ENCODE data around the gene CEP164.

CEP164 gene

DNA sequence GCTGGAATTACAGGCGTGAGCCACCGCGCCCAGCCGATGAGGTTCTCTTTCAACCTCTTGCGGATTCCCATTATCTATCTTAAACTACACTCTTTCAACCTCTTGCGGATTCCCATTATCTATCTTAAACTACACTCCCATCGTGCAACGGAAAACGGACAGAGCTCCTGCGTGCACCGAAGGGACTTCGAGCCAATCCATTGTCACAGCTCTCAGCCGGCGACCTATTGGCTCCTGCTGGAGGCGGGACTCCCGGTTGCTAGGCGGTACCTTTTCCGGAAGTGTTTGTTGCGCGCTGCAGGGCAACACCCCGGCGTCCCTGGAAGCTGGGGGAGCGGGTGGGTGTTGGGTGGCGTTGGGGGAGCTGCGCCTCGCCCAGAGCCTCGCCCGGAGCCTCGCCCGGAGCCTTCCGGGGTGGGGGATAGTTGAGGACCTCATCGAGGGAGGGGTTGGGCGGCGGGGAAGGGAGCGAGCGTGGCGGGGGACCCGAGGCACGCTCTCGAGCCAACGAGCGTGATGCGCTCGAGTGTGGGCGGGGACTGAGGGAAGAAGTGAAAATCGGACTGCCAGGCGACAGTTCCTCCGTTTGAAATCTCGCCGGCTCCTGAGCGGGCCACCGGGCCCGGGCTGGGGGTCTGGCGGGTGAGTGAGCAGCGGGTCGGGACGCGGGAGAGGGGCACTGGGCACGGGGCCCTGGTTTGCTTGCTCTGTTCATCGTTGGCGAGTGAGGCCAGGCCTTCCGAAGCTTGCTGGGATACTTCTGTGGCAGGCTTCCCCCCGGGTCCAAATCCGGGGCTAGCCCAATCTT, at the start of gene CEP164:
TSS of gene CEP164 (plus strand) at position 288 of the 808 bp plus-strand sequence. CDS start 10,733 bp downstream, outside the sequence.
- peak; percentile 89 for DNase-seq (ENCODE audit: low read depth in 2 of 2)

DNA sequence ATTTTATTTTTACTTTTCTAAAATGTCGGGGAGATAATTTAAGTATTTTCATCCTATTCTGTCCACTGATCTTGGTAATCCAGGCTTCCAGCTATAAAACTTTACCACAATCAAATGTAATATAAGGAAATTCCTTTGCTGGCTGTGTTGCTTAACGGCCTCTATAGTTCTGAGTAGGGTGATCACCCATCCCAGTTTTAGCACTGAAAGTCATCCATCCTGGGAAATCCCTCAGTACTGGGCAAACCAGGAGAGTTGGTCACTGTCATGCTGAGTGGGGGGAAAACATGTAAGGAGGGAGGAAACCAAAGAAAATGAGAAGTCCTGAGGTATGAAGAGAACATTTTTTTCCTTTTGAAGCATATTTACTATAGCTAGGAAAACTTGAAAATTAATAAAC, 49.3 kb upstream of the CEP164 start:
- DNase-seq (ENCODE audit: low read depth in 2 of 2) = no peak

DNA sequence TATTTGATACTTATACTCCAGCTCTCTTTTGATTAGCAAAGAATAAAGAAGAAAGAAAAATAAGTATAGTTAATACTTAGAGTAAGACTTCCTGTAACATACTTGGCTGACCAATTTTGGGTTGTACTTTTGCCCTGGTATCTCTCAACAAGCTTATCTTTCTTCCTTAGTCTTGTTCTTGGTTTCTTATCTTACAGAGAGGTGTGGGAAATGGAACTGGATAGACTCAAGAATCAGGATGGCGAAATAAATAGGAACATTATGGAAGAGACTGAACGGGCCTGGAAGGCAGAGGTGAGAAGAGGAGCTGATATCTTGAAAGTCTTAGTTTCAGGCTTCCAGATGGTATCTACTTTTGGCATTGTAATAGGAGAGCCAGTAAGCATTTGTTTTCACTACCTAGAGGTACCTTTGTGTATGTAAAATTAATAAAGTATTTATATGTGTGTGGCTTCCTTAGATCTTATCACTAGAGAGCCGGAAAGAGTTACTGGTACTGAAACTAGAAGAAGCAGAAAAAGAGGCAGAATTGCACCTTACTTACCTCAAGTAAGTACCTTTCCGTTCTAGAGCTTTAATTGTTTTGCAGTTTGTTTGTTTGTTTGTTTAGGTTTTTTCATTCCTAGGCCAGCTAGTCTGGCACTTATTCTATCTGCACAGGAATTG, 47.8 kb upstream of the CEP164 start:
- no peak for DNase-seq (ENCODE audit: low read depth in 2 of 2)

DNA sequence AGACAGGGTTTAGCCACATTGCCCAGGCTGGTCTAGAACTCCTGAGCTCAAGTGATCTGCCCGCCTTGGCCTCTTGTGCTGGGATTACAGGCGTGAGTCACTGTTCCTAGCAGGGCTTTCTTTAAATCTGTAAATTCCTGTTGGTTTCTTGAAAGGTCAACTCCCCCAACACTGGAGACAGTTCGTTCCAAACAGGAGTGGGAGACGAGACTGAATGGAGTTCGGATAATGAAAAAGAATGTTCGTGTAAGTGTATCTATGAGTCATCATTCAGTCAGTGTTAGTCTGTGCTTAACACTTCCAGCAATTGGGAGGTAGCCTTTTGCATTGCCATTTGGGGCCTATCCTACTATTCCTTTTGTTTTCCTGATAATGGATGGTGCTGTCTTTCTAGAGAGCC, 46.5 kb upstream of the CEP164 start:
- DNase-seq (ENCODE audit: low read depth in 2 of 2) = no peak

DNA sequence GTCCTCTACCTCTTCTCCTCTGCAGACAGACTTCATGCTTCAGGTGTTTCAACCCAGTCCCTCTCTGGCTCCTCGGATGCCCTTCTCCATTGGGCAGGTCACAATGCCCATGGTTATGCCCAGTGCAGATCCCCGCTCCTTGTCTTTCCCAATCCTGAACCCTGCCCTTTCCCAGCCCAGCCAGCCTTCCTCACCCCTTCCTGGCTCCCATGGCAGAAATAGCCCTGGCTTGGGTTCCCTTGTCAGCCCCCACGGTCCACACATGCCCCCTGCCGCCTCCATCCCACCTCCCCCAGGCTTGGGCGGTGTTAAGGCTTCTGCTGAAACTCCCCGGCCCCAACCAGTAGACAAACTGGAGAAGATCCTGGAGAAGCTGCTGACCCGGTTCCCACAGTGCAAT, 45.8 kb upstream of the CEP164 start:
- DNase-seq (ENCODE audit: low read depth in 2 of 2) = no peak

DNA sequence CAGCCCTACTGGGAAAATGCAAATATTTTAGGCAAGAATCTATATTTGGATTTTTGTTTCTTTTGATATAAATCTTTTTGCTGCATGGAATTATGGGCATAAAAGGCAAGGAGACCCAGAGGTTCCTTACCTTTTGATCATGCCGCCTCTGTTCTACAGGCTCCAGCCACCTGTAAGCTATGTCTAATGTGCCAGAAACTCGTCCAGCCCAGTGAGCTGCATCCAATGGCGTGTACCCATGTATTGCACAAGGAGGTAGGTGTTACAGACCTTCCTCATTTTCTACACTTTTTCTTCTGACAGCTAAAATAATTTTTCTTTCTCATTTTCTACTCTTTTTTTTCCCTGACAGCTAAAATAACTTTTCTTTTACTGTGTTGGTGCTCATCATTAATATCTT, 44.7 kb upstream of the CEP164 start:
- no peak for DNase-seq (ENCODE audit: low read depth in 2 of 2)

DNA sequence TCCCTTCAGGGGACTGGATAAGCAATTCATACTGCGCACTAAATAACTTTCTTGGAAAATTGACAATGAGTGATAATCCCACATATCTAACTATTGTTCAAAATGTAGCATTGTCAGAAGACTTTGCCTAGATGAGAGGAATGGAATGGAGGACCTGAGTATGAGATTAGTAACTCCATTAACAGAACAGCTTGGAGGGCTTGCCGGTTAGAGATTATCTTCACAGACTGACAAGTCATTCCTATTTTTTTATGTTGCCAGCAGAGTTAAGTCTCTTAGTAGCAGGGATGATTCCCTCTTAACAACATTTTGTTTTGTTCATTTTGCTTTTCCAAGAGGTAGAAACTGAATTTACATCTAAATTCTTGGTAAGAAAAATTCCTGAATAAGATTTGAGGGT, 43.6 kb upstream of the CEP164 start:
- DNase-seq (ENCODE audit: low read depth in 2 of 2) = no peak

DNA sequence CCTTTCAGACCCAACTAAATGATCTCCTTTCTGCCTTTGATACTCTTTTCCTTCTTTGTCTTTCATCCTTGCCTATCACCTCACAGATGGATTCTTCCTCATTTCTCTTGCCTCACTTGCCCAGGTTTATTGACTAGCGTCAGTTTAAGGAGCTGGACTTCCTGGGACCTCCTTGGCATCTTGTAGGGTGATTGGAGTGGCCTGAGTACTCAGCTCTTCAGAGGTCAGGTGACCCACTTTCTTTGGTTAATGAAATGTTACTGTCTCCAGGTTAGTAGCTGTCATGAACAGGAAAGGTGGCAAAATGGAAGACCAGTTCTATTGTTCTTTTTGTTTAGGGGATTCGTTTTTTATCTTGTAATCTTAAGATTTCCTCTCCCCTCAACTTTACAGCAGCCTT, 41.1 kb upstream of the CEP164 start:
- DNase-seq (ENCODE audit: low read depth in 2 of 2) = no peak

DNA sequence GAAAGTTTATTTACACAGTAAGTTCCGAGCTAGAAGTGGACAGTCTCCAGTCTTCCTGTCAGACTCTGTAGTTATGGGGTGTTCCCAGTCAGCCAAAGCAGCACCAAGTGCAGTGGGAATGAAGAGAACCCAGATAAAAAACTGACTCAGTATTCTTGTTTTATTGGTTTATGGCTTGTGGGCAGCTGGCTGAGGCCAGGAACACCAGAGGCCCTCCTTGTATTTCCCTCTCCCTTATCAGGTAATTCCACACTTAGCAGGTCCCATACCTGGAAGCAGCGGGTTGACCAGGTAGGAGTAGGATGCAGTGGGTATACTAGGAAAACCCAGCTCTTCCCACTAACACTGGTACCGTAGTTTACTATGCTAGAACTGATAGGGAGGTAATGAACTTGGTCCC, 40.0 kb upstream of the CEP164 start:
- DNase-seq (ENCODE audit: low read depth in 2 of 2) = no peak

DNA sequence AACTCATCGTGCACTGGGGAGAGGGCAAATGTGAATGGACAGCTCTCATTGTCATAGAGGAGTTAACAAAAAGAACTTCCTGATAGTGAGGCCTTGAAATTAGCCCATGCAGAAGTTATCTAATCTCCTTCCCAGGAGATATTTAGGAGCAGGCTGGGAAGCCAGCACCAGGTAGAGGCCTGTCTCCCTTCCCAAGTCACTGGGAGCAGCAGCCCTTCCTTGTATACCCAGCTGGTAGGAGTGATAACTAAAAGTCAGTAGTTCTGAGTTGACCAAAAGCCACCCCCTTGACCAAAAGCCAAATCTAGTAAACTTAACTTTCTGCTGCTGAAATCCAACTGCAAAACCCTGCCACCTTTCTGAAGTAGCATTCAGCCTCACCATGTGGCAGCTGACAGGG, 37.9 kb upstream of the CEP164 start:
- no peak for DNase-seq (ENCODE audit: low read depth in 2 of 2)

DNA sequence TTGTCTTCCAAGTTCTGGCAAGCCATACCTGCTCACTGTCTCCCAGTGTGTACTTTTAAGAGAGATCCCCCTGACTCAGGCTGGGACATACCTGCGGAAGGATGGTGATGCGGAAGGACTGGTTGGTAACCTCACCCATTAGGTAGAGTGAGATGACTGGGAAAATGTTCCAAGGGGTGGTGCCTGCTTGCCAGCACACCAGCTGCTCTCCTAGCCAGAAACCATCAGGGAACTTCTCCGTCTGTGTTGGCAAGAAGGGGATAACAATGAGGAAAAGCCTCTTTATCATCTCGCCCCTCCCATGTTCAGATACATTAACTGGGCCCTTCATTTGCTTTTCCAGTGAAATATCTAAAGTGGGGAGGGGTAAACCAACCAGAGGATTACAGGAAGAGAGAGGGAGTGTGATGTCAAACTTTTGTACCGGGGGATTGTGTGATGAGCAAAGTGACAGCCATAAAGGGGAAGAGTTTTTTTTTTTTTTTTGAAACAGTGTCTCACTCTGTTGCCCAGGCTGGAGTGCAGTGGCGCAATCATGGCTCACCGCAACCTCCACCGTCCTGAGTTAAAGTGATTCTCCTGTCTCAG, 36.8 kb upstream of the CEP164 start, which contains the start of gene BACE1-AS:
TSS of gene BACE1-AS (plus strand) at position 538 of the 588 bp plus-strand sequence.
- DNase-seq (ENCODE audit: low read depth in 2 of 2) = no peak

DNA sequence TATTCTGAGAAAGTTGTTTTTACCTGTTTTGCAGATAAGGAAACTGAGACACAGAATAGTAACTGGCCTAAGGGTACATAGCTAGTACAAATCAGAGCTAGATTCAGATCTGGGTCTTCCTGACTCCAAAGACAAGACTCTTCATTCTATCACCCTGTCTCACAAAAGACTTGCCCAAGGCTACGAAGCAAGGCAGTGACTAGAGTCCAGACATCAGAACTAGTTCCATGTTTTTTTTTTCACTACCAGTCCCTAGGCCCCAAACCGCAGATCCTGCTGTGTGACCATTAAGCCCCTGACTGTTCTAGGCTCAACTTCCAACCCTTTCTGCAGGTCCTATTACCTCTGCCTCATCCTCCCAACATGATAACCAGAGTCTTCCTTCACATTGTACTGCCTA, 35.0 kb upstream of the CEP164 start:
- no peak for DNase-seq (ENCODE audit: low read depth in 2 of 2)

DNA sequence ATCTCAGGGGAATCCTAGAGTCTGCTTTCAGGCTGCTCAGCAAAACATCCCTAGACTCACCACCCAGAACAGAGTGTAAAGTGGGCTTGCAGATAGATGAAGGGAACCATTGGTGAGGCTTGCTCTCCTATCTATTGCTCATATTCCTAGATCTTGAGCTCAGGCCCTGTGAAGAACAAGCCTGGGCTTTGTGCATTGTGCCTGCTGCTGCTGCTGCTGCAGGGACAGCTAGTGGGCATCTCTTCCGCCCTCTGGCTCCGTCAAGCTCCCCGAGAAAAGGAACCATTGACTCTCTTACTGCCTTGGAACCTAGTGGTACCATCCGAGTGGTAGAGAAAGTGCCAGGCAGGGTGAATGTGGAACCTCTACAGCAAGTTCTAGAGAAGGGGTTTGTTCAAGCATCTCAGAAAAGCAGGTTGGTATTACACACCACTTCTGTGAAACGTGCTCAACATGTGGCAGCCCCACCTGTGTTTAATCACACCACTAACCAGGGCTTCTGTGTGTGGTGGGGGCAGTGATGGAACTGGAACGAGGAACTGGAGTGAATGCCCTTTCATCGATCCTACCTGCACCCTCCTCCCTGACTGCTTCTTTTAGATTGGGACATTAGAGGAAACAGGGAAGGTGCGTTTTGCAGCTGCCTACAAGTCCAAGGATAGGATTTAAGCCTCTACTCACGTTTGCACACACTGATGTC, 32.1 kb upstream of the CEP164 start:
- DNase-seq (ENCODE audit: low read depth in 2 of 2) = no peak

DNA sequence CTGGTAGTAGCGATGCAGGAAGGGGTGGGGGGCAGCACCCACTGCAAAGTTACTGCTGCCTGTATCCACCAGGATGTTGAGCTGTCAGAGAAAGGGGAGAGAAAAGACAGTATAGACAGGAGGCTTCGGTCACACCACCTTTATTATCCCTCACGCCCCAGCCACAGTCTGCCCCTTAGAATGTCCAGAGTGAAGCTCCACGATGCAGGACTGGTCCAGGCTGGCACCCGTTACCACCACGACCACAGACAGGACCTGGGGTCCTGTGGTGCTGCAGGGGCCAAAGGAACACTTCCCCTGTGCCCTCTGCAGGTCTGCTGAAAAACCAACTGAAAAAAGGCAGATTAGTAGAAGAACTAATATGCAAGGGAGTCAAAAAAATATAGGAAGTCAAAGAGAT, 30.8 kb upstream of the CEP164 start:
- no peak for DNase-seq (ENCODE audit: low read depth in 2 of 2)

DNA sequence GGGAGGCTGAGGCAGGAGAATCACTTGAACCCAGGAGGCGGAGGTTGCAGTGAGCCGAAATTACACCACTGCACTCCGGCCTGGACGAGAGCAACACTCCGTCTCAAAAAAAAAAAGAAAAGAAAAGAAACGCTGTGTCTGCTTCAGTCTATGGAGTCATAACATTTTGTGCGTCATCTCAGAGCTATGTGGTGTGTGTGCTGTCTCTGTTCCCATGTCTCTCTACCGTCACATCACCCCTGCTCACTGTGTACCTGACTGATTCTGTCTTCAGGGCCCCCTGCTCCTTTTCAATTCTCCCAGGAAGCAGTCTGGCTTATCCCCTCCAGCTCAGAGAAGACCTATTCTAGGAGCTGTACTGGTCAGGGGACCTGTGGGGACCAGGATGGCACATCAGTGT, 29.5 kb upstream of the CEP164 start:
- no peak for DNase-seq (ENCODE audit: low read depth in 2 of 2)

DNA sequence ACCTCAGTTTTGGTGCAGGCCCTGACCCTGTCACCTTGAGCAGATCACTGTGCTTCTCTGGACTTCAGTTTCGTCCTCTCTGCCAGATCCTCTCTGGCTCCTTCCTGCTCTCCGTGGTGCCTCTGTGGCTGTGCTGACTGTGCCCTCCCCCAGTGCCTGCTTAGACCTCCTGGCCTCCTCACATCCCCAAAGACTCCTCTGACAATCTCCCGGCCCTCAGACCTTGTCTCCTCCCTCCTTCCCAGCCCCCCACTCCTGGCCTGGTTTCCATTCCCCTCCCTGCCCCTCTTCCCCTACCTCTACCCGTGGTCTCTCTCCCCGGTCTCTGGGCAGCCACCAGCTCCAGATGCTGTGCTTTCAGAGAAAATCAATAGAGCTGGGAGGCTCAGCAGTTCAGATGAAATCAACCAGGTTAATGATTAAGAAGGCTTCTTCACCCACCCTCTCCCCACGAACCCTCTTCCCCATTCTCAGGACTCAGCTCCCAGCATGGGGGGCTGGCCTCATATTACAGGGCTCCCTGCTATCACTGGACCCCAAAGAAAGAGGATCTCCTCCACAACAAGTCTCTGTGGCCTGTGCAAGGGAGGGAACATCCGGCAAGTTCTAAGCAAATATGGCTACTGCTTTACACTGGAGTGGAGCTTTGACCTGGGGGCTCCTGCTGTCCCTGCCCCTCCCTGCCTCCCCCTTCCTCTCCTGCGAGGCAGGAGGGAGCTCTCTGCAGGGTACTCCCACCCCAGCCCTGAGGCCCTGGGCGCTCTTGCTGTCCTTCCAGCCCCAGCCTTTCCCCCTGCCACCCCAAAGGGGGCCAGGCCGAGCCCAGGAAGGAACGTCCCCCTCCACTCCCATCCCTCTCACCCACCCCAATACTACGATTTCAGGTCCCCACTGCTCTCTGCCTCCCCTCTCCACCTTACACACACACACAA, 28.0 kb upstream of the CEP164 start:
- DNase-seq (ENCODE audit: low read depth in 2 of 2) = no peak

DNA sequence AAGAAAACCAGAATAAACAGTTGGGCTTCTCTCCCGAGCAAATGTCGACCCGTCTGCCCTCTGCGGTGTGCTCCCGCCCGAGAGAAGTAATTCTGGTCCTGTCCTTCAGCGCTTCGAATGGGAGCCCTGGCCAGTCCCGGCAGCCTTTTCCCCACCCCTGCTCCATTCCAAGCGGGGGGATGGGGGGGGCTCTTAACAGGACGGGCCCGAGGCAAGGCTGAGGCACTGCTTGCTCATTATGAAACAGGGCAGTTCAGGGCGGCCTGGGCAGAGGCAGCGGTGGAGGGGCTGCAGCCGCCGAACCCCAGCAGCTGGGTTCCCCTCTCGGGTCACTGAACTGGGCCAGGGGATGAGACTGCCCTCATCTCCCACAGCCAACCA, 27.4 kb upstream of the CEP164 start:
- no peak for DNase-seq (ENCODE audit: low read depth in 2 of 2)

DNA sequence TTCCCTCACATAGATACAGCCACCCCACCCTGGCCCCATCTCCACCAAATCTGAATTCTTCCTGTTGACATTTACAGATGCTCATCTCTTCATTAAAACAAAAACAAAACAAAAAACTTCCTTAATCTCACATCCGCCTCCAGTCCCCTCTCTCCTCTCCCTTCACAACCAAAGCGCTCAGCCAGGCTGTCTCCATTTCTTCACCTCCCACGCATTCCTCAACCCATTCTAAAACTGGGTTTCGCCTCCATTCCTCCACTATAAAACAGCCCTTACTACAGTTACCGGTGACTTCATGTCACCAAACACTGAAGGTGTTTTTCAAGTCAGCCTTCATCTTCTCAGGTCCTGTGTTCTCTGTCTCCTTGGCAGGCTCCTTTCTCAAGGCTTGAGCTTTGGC, 26.9 kb upstream of the CEP164 start:
- DNase-seq (ENCODE audit: low read depth in 2 of 2) = no peak

DNA sequence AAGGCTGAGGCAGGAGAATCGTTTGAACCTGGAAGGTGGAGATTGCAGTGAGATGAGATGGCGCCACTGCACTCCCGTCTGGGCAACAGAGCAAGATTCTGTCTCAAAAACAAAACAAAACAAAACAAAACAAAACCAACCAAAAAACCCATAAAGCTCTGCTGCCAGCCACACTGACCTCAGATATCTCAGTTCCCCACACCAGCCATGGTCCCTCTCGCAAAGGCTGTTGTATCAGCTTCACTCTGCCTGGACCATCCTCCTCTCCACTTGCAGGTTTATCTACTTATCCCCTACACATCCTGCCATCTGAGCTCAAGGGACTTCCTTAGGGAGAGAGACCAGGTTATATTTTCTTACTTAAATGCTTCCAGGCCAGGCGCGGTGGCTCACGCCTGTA, 25.4 kb upstream of the CEP164 start:
- no peak for DNase-seq (ENCODE audit: low read depth in 2 of 2)

DNA sequence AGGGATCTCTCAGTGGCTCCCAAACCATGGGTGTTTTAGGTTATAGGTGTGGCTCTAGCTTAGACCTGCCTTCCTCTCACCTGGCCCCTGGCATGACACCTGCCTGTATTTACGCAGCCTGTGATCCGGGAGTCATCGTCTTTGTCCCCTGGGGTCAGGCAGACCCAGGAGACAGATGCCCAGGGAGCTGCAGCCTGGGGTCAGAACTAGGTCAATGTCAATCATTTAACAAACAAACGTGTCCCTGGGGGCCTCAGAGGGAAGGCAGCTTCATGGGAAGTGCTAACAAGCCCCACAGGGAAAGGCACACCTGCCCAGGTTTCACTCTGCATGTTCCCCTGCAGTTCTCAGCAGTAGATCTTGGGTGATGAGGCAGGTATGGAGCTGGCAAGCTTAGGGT, 24.6 kb upstream of the CEP164 start:
- DNase-seq (ENCODE audit: low read depth in 2 of 2) = no peak

DNA sequence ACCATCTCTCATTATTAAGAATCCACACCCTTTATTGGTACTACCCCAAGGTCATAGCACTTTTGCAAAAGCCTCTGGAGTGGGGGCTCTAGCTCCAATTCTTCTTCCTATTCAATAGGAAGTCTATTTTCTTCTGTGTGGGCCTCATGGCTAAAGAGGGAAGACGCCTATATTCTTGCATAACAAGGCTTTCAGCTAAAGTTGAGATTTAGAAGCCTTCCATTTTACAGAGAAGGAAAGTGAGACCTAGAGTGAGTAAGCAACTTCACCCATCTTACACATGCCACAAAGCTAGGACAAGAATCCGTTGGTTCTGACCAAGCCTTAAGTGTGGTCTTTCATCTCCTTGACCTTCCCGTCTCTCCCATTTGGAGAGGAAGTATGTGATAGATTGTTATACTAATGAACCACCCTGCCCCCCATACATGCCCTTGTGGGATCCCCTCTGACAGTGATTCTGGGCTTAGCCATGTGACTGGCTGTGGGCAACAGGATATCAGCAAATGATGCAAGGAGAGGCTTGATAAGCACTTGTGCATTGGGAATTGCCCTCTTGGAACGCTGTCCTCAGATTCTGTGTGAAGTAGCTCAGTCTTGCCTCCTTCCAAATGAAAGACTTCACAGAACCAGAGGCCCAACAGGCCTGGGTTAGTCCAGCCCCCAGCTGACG, 23.9 kb upstream of the CEP164 start:
- no peak for DNase-seq (ENCODE audit: low read depth in 2 of 2)
